Vagina (tissue), 2 donors: ENCODE results near the gene RALA.

Experiments
- POLR2A ChIP-seq, 2 donors: fragments of 450-650 bp; IDR thresholded peaks; one replicate each; pipeline ENCODE4 v1.6.1; 2017; ENCODE audit warnings: antibody characterized with exemption in 2 of 2, mild to moderate bottlenecking in 2 of 2, moderate library complexity in 2 of 2
- POLR2AphosphoS5 ChIP-seq, 2 donors: sonication (generic); formaldehyde crosslinking; IDR thresholded peaks; one replicate each; pipeline ENCODE4 v1.9.0; 2017; ENCODE audit warnings: antibody characterized with exemption in 2 of 2, mild to moderate bottlenecking in 2 of 2, low read depth in 1 of 2; ENCODE audit not compliant: insufficient read depth in 1 of 2
- TF ChIP-seq, protein P1 (sequence below), 3 experiments: fragments of 450-650 bp in 2 of 3; fragments of 200-600 bp in 1 of 3; sonication (generic) in 1 of 3; IDR thresholded peaks; one replicate each; pipeline ENCODE4 v1.5.1; 2017 to 2019; ENCODE audit warnings: antibody characterized with exemption in 3 of 3, mild to moderate bottlenecking in 2 of 3, moderate library complexity in 2 of 3

DNA sequence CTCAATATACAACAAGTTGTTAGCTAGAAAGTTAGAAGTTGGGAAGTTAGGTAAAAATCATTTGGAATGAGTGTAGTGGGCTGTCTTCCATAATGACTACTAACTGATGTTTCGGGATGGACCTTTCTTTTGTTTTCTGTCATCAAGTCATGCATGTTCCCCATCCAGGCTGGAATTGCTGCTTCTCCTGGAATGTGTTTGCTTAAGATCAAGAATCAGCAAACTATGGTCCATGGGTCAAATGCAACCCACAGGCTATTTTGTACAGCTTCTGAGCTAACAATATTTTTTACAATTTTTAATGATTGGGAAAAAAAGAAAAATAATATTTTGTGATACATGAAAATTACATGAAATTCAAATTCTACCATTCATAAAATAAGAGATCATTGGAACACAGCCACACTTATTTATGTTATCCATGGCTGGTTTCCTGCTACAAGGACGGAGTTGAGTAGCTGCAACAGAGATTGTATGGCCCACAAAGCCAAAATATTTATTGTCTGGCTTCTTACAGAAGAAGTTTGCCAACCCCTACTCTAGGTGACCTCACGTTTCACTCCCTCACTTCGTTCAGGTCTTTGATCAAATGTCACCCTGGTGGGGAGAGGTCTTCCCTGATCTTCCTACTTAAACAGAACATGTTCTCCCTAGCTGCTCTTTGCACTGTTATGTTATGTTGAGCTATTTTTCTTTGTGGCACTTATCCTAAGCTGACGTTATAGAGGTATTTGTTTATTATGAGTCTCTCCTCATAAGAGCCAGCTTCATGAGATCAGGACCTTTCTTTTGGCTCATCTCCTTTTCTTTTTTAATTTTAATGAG is 127.1 kb downstream of the RALA start:
- TF ChIP-seq, protein P1, sequence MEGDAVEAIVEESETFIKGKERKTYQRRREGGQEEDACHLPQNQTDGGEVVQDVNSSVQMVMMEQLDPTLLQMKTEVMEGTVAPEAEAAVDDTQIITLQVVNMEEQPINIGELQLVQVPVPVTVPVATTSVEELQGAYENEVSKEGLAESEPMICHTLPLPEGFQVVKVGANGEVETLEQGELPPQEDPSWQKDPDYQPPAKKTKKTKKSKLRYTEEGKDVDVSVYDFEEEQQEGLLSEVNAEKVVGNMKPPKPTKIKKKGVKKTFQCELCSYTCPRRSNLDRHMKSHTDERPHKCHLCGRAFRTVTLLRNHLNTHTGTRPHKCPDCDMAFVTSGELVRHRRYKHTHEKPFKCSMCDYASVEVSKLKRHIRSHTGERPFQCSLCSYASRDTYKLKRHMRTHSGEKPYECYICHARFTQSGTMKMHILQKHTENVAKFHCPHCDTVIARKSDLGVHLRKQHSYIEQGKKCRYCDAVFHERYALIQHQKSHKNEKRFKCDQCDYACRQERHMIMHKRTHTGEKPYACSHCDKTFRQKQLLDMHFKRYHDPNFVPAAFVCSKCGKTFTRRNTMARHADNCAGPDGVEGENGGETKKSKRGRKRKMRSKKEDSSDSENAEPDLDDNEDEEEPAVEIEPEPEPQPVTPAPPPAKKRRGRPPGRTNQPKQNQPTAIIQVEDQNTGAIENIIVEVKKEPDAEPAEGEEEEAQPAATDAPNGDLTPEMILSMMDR (IDR thresholded peaks at IDR 0.05), result no peak
- TF ChIP-seq POLR2AphosphoS5 (IDR thresholded peaks at IDR 0.05; ENCODE audit: insufficient read depth in 1 of 2, low read depth in 1 of 2), result no peak
- TF ChIP-seq POLR2A (IDR thresholded peaks at IDR 0.05), result no peak
